OCI-LY7 (cell line): ENCODE data around the gene PLXNA4. TPM values are rescaled to one million over a fixed set of nuclear protein-coding genes. Genes with fewer than 3 reads are reported as not detected.

Experiments used
- BruUV-seq: library from RNA; stranded (reverse); fragments of 400-500 nt; replicated peaks from 2 replicates; lab custom pipeline; 2021; lab: Mats Ljungman, UMichigan
- CTCF ChIA-PET: fragments of 300-600 bp; sonication (Branson Sonifier 250); formaldehyde crosslinking; loops from one replicate; lab custom pipeline; 2022; ENCODE audit warnings: antibody characterized with exemption; ENCODE audit not compliant: unreplicated experiment; lab: Charles Lee
- POLR2A ChIA-PET: fragments of 300-600 bp; sonication (Branson Sonifier 250); formaldehyde crosslinking; loops from one replicate; lab custom pipeline; 2022; ENCODE audit warnings: antibody characterized with exemption; lab: Charles Lee
- DNase-seq: peaks from one replicate; pipeline ENCODE4 v3.0.0-alpha.2; 2015; ENCODE audit warnings: low spot score
- H2AFZ ChIP-seq: fragments of 200-600 bp; sonication (generic), shearing (Covaris generic); 2 replicates; pipeline ENCODE4 v1.6.1; 2014; ENCODE audit warnings: mild to moderate bottlenecking, antibody characterized with exemption, low read length, moderate library complexity
- H3K27ac ChIP-seq: fragments of 200-600 bp; sonication (generic); 2 replicates; pipeline ENCODE4 v1.5.1; 2014; ENCODE audit warnings: mixed run types, low read depth, mild to moderate bottlenecking, moderate library complexity, low read length, inconsistent platforms; ENCODE audit not compliant: poor library complexity, severe bottlenecking
- H3K36me3 ChIP-seq: fragments of 200-600 bp; sonication (generic); 2 replicates; pipeline ENCODE4 v1.6.1; 2014; ENCODE audit warnings: mild to moderate bottlenecking, antibody characterized with exemption, low read length, moderate library complexity, mixed read lengths; ENCODE audit not compliant: insufficient read depth
- H3K4me1 ChIP-seq: fragments of 200-600 bp; sonication (generic); 2 replicates; pipeline ENCODE4 v1.5.1; 2014; ENCODE audit warnings: mild to moderate bottlenecking, low read length; ENCODE audit not compliant: insufficient read depth, poor library complexity, severe bottlenecking
- H3K4me2 ChIP-seq: fragments of 200-600 bp; sonication (generic); 2 replicates; pipeline ENCODE4 v1.6.1; 2014; ENCODE audit warnings: mild to moderate bottlenecking, low read length
- H3K4me3 ChIP-seq: fragments of 200-600 bp; sonication (generic); 2 replicates; pipeline ENCODE4 v1.5.1; 2014; ENCODE audit warnings: mild to moderate bottlenecking, low read depth, low read length; ENCODE audit not compliant: poor library complexity, severe bottlenecking
- H3K79me2 ChIP-seq: fragments of 200-600 bp; sonication (generic); 2 replicates; pipeline ENCODE4 v1.6.1; 2016; ENCODE audit warnings: low read depth, mild to moderate bottlenecking, low read length, moderate library complexity, mixed read lengths; ENCODE audit not compliant: insufficient read depth
- H3K9me2 ChIP-seq: fragments of 200-600 bp; sonication (generic); 2 replicates; pipeline ENCODE4 v1.6.1; 2016; ENCODE audit warnings: mild to moderate bottlenecking, low read length, mixed read lengths; ENCODE audit not compliant: insufficient read depth
- H3K9me3 ChIP-seq: fragments of 200-600 bp; sonication (generic); 2 replicates; pipeline ENCODE4 v1.6.1; 2014; ENCODE audit warnings: mild to moderate bottlenecking, mixed run types, low read length, mixed read lengths
- H4K20me1 ChIP-seq: fragments of 200-600 bp; sonication (generic); 2 replicates; pipeline ENCODE4 v1.6.1; 2014; ENCODE audit warnings: mild to moderate bottlenecking, antibody characterized with exemption, low read length, moderate library complexity, mixed read lengths; ENCODE audit not compliant: insufficient read depth
- EZH2phosphoT487 ChIP-seq: fragments of 200-600 bp; sonication (generic); IDR thresholded peaks from 2 replicates; pipeline ENCODE4 v1.6.1; 2018; ENCODE audit warnings: low read depth, borderline replicate concordance, mild to moderate bottlenecking, mixed run types, antibody characterized with exemption, low read length, moderate library complexity, mixed read lengths
- intact Hi-C: fragments of 100-400 bp; cut with micrococcal nuclease; formaldehyde crosslinking; loops from one replicate; pipeline ENCODE4 v1.10.0; 2022; ENCODE audit not compliant: unreplicated experiment
- total RNA-seq, 2 experiments: library from RNA; depleted of rRNA in 1 of 2; stranded (reverse); fragments of >200 nt in 1 of 2; shearing (Covaris generic) in 1 of 2; gene quantifications; 2 replicates each; pipeline ENCODE4 v1.2.3, GENCODE V29; 2014 to 2022
- TF ChIP-seq, protein P1 (sequence below): fragments of 200-600 bp; sonication (generic); conservative IDR thresholded peaks from 2 replicates; pipeline ENCODE4 v1.5.1; 2014; ENCODE audit warnings: mild to moderate bottlenecking, antibody characterized with exemption, low read length, moderate library complexity, mixed read lengths

PLXNA4 gene
- total RNA-seq, 2 experiments from 2014 or later, result not detected

DNA sequence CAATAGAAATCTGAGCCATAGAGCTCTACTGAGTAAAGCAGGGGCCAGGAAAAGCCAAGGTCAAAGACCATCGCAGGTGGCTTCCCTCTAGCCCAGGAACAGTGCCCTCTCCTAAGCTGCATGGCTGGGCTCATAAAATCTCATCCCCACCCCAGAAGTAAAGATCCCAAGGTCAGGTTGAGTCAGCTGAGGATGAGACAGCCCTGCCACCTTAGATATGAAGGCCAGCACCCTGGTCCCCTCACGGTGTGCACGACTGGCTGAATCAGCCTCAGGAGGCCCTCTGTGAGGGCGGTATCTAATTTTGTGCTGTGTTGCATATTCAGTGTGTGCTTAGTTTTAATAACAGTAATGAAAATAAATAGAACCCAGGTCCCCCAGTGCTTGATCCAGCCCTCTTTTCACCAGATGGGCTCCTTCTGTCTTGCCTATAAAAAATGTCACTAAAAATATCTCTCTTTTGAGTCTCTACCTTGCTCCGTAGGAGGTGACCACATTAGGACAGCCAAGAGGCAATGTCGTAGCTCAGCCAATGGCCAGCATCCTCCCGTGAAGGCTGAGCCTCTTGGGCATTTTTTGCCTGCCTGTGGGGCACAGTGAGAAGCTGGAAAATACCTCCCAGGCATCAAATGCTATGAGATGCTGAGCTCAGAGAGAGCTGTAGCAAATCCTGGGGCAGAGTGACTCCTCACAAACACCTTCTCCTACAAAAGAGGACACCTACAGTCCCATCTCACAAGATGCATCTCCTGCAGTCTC lies 424.0 kb downstream of the PLXNA4 start:
- Histone ChIP-seq H3K27ac (no peak overlapping the region), H3K9me3 (no peaks in the 10 kb centered on the region), H3K4me2 (no peak overlapping the region), H3K9me2 (no peaks in the 10 kb centered on the region), H3K4me3 (no peak overlapping the region), H4K20me1 (no peaks in the 10 kb centered on the region), H3K79me2 (no peaks in the 10 kb centered on the region), H2AFZ (no peak overlapping the region), H3K4me1 (no peaks in the 10 kb centered on the region), H3K36me3 (no peaks in the 10 kb centered on the region)
- TF ChIP-seq, protein P1, sequence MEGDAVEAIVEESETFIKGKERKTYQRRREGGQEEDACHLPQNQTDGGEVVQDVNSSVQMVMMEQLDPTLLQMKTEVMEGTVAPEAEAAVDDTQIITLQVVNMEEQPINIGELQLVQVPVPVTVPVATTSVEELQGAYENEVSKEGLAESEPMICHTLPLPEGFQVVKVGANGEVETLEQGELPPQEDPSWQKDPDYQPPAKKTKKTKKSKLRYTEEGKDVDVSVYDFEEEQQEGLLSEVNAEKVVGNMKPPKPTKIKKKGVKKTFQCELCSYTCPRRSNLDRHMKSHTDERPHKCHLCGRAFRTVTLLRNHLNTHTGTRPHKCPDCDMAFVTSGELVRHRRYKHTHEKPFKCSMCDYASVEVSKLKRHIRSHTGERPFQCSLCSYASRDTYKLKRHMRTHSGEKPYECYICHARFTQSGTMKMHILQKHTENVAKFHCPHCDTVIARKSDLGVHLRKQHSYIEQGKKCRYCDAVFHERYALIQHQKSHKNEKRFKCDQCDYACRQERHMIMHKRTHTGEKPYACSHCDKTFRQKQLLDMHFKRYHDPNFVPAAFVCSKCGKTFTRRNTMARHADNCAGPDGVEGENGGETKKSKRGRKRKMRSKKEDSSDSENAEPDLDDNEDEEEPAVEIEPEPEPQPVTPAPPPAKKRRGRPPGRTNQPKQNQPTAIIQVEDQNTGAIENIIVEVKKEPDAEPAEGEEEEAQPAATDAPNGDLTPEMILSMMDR, result no peak
- TF ChIP-seq EZH2phosphoT487, result no peak
- CTCF ChIA-PET, result no interaction called here
- intact Hi-C loops, result no loop called here
- BruUV-seq, result no TSS peak
- no peak for DNase-seq
- POLR2A ChIA-PET, result no interaction called here

DNA sequence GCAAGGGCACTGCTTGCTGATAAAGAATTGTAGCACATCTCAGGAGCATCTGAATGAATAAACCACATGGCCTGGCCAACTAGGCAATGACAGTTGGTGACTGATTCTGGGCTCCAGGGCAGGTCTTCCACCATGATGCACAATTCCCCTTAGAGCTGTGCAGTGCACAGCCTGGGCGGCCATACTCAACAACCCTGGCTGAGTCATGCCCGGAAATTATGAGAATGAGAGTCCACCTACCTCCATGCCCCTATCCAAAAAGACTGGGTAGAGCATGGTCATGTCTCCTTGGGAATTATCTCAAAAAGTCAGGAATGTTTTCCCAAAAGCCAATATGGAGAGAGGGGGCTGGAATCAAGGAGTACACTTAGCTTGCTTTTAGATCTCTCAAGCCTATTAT lies 425.6 kb downstream of the PLXNA4 start:
- no peaks in the 10 kb centered on the region for H4K20me1 ChIP-seq
- no peak overlapping the region for H3K27ac ChIP-seq
- no peaks in the 10 kb centered on the region for H3K36me3 ChIP-seq
- no peaks in the 10 kb centered on the region for H3K79me2 ChIP-seq
- ChIA-PET POLR2A (no interaction called here), CTCF (no interaction called here)
- H2AFZ ChIP-seq, result no peak overlapping the region
- H3K4me3 ChIP-seq, result no peak overlapping the region
- intact Hi-C loops, result no loop called here
- no peak for TF ChIP-seq EZH2phosphoT487
- TF ChIP-seq, protein P1, result no peak
- H3K9me2 ChIP-seq, result no peaks in the 10 kb centered on the region
- no TSS peak for BruUV-seq
- no peaks in the 10 kb centered on the region for H3K9me3 ChIP-seq
- no peaks in the 10 kb centered on the region for H3K4me1 ChIP-seq
- DNase-seq, result no peak
- no peak overlapping the region for H3K4me2 ChIP-seq
